AG10803 (cell line): ENCODE measurements around the gene CETN2.
A peak's percentile ranks its signal among the peaks of the same experiment; 100 is the strongest.
"Not testable (repeated sequence)": the region's sequence is repeated elsewhere in the genome, so short reads cannot be mapped to it uniquely, and the experiment has no call there.

Experiments used
- DNase-seq: peaks from one replicate; pipeline ENCODE4 v3.0.0; 2010; ENCODE audit warnings: low read depth
- H3K4me3 ChIP-seq: 2 replicates; pipeline ENCODE4 v1.5.1; 2011; ENCODE audit warnings: mild to moderate bottlenecking, low read length, control low read depth
- CTCF ChIP-seq: conservative IDR thresholded peaks from 2 replicates; pipeline ENCODE4 v1.5.1; 2011; ENCODE audit warnings: mild to moderate bottlenecking, low read length, control low read depth, inconsistent platforms

The CETN2 gene

GRCh38 chrX:152847281-152847680 lies 16.7 kb upstream of the CETN2 start:
- DNase-seq = peak; percentile 3
- no peak overlapping the region for H3K4me3 ChIP-seq
- no peak for TF ChIP-seq CTCF

GRCh38 chrX:152845618-152846240 lies 15.2 kb upstream of the CETN2 start:
- no peak for TF ChIP-seq CTCF

GRCh38 chrX:152844256-152844655 lies 13.7 kb upstream of the CETN2 start:
- H3K4me3 ChIP-seq = no peak overlapping the region
- no peak for DNase-seq
- no peak for TF ChIP-seq CTCF

More at GRCh38 chrX:152845618-152846240, 15.2 kb upstream of the CETN2 start:
- DNase-seq = no peak
- no peak overlapping the region for H3K4me3 ChIP-seq

- DNase-seq = no peak
- TF ChIP-seq CTCF = no peak
- no peak overlapping the region for H3K4me3 ChIP-seq
These were observed 13.3 kb upstream of the CETN2 start for GRCh38 chrX:152843852-152844251.

- no peak for TF ChIP-seq CTCF
- DNase-seq = no peak
- no peak overlapping the region for H3K4me3 ChIP-seq
These were observed 12.3 kb upstream of the CETN2 start for GRCh38 chrX:152842772-152843338.

- not testable (repeated sequence) for H3K4me3 ChIP-seq, DNase-seq
These were observed 4.9 kb upstream of the CETN2 start for GRCh38 chrX:152835470-152835869.

- no peak for TF ChIP-seq CTCF
- no peak for DNase-seq
- H3K4me3 ChIP-seq = no peak overlapping the region
These were observed 2.8 kb upstream of the CETN2 start for GRCh38 chrX:152833378-152833777.
